ENCODE results near the gene SHISA6.
"Not testable (repeated sequence)": the region's sequence is repeated elsewhere in the genome, so short reads cannot be mapped to it uniquely, and the experiment has no call there.

DNA sequence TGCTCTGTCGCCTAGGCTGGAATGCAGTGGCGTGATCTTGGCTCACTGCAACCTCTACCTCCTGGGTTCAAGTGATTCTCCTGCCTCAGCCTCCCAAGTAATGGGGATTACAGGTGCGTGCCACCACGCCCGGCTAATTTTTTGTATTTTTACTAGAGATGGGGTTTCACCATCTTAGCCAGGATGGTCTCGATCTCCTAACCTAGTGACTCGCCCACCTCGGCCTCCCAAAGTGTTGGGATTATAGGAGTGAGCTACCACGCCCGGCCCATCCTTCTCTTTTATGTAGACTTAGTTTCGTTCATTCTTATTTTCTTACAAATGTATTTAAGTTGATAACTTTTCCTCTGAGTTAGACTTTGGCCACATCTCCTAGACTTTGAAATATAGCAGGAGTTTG, 75.4 kb downstream of the SHISA6 start:
- TF ChIP-seq, protein P1, sequence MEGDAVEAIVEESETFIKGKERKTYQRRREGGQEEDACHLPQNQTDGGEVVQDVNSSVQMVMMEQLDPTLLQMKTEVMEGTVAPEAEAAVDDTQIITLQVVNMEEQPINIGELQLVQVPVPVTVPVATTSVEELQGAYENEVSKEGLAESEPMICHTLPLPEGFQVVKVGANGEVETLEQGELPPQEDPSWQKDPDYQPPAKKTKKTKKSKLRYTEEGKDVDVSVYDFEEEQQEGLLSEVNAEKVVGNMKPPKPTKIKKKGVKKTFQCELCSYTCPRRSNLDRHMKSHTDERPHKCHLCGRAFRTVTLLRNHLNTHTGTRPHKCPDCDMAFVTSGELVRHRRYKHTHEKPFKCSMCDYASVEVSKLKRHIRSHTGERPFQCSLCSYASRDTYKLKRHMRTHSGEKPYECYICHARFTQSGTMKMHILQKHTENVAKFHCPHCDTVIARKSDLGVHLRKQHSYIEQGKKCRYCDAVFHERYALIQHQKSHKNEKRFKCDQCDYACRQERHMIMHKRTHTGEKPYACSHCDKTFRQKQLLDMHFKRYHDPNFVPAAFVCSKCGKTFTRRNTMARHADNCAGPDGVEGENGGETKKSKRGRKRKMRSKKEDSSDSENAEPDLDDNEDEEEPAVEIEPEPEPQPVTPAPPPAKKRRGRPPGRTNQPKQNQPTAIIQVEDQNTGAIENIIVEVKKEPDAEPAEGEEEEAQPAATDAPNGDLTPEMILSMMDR (optimal IDR thresholded peaks at IDR 0.05 in 1 of 3, IDR thresholded peaks at IDR 0.05 in 1 of 3, conservative IDR thresholded peaks at IDR 0.05 in 1 of 3; ENCODE audit: extremely low read depth in 1 of 3, insufficient read depth in 2 of 3, low read length in 3 of 3), result not testable (repeated sequence)
- not testable (repeated sequence) for TF ChIP-seq EZH2 (IDR thresholded peaks at IDR 0.05; ENCODE audit: low read length)
